HG03039 (cell line): ENCODE data around the gene CNKSR3.

ENCODE experiments used
- ATAC-seq: cut with Tn5 transposase; IDR thresholded peaks from one replicate; pipeline ENCODE4 v1.9.1; 2021; ENCODE audit warnings: mild to moderate bottlenecking, moderate library complexity; ENCODE audit not compliant: unreplicated experiment

CNKSR3 gene

DNA sequence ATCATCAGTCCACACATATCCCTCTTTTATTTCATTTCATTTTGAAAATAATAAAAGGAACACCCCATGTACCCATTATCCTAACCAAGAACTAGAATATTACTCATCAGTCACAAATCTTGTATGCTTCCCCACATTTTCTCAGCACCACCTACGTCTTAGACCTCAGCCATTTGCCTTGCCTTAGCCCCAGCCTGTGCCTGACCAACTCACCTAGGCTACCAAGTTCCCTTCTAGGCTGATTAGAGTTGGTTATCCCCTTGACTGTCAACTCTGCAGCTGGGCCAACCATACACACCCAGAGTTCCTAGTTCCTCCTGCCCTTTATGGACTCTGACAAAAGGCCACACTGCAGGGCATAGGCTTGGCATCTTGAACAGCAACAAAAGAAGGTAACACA, 120.5 kb downstream of the CNKSR3 start:
- ATAC-seq = no peak

DNA sequence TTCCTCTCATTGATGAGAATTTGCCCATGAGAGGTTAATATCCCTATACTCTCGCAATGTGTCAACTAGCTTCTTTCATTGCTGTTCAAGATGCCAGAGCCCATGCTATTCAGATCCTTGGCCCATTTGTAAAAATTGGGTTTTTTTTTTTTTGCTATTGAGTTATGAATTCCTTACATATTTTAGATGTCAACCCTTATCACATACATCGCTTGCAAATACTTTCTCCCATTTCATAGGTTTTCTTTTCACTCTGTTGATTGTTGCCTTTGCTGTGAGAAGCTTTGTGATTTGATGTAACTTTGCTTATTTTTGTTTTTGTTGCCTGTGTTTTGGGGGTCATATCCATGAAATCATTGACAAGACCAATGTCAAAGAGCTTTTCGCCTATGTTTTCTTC, 121.7 kb downstream of the CNKSR3 start:
- ATAC-seq = no peak

DNA sequence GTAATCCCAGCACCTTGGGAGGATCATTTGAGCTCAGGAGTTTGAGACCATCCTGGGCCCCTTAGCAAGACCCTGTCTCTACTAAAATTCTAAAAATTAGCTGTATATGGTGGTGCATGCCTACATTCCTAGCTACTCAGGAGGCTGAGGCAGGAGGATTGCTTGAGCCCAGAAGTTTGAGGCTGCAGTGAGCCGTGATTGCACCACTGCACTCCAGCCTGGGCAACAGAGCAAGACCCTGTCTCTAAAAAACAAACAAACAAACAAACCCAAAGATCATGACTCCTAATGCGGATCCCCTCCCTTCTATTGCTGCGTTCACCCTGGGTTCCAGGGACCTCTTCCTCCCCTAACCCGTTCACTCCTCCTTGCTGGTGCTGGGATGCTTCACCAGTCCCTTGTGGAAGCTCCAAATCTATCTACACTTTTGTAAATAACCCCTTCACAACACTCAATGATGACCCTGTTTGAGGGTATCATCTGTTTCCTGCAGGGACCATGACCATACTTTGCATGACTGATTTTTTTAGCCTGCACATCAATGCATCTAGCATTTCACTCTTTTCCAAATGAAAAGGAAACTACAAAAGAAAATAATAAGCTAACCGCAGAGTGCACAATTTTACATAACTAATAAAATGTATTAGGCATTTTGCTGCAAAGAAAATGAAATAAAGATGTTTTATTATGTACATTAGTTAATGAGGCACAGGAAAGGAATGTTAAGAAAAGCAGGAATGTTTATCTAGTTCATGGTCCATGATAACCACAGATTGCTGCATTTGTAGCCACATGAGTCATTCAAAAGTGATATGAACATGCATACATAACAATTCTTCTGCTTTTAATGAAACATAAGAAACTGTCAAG, 123.4 kb downstream of the CNKSR3 start:
- ATAC-seq = no peak

DNA sequence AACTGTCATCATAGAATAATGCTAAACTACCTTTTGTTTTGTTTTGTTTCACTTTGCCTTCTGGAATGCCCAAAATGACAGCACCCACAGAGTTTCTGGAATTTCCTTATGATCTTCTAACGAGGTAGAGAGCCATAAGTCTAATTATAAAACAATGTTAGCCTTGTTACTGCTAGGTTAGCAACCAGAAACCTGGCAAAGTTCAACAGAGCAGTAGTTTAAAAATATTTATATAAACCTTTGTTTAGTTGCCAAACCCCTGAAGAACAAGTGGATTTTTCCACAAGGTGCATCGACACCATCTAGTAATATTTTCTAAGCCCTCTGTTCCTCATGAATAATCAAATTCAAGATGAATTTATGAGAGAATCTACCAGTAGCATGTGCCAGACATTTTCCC, 126.3 kb downstream of the CNKSR3 start:
- ATAC-seq = no peak

DNA sequence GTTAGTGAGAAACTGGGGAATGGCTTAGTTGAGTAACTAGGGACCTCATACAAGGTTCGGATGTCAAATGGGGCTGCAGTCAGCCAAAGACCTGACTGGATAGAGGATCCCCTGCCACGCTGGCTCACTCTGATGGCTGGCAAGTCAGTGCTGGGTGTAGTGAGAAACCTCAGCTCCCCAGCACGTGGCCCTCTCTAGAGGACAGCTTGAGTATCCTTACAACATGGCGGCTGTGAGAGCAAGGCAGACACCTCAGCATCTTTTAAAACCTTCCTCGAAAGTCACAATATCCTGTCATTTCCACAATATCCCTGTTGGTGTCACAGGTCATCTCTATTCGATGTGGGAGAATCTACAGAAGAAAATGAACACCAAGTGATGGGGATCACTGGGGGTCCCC, 127.2 kb downstream of the CNKSR3 start:
- no peak for ATAC-seq

DNA sequence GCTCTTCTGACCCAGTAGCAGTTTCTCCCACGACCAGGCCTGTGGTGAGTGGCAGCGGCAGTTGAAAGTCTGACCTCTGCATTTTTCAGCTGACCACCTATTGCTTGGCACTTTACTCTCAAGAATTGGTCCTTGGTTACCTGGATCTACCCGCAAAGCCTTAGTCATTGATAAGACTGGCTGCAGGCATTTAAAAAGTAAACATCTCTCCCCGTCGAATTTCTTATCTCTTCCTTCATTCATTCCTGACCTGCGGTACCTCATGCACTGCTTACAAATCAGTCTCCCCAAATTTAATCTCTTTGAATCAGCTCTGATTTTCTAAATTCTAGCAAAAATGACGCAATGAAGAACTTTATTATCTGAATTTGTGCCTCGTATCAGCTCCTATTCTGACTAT, 127.7 kb downstream of the CNKSR3 start:
- ATAC-seq = no peak

DNA sequence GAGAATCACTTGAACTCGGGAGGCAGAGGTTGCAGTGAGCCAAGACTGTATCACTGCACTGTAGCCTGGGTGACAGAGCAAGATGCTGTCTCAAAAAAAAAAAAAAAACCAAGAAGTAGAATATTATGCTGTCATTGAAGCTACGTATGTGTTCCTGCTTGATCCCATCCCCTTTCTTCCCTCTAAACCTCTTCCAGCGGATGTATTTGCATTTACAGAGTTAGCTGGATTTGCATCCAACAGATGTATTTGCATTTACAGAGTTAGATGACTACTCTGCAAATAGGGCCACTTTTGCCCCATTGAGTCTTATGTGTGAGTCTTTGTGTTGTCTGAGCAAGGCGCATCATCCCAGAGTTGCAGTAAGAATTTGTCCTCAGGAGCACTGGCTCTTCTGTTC, 128.9 kb downstream of the CNKSR3 start:
- ATAC-seq = no peak

DNA sequence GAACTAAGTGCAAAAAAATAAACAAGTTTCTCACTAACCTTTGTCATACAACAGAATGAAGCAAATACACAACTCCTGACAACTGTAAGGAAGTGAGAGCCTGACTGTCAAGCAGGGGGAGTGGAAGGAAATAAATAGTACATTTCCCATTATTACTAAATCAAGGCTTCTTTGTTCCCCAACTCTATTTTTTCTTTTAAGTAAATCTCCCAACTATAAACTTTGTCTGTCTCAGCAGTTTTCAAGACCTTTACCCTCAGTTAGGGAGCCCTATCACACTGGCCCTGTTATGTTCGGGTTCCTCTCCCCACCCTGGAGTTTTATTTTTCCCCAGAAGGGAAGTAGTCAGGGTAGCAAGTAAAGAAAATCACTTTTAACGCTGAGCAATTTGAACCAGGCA, 129.7 kb downstream of the CNKSR3 start:
- no peak for ATAC-seq

DNA sequence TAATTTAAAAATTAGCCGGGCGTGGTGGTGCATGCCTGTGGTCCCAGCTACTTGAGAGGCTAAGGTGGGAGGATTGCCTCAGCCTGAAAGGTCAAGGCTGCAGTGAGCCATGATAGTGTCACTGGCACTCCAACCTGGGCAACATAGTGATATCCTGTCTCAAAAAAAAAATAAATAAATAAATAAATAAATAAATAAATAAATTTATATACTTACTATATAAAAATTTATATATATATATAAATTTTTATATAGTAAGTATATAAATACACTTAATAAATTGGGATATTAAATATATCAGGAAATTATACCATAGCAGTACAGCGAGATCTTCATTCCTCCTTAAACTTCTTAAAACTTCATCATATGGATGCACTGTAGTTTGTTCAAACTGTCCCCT, 130.9 kb downstream of the CNKSR3 start:
- no peak for ATAC-seq

DNA sequence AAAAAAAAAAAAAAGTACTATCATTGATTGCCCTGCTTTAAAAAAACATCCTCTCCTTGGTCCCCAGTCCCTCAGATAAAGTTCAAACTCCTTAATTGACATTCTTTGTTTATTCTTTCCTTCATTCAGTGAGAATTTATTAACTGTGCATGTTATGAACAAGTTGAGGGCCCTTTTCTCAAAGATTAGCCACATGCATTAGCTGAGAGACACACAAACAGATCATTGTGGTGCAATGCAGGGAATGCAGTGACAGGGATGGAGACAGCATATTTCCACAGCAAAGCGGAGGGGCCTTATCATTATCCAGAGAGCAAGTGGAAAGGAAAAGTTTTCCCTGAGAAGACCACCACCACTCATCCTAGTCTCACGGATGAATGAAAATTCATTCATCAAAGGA, 132.0 kb downstream of the CNKSR3 start:
- ATAC-seq = no peak

DNA sequence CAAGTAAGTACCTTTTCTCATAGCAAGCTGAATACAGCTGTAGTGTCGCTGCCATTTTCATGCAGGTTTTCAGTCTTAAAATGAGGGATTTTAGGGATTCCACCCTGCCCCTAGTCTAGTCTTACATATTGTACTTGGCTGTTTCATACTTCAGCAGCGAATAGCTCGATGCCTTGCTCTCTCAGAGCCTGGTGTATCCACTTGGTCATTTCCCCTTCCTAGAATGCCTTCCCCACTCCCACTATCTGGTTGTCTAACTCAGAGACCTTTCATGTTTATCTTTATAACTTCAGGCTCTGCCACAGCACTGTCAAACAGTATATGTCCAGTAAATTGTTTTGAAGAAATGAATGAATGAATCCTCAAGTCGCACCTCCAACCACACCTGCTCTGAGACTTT, 132.8 kb downstream of the CNKSR3 start:
- no peak for ATAC-seq

DNA sequence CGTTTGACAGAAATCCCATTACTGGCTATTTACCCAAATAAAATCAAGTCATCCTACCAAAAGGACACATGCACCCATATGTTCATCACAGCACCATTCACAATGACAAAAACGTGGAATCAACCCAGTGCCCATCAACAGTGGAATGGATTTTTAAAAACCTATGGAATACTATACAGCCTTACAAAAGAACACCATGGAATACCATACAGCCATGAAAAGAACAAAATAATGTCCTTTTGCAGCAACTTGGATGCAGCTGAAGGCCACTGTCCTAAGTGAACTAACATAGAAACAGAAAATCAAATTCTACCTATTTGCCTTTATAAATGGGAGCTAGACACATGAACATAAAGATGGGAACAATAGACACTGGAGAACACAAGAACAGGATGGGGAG, 136.5 kb downstream of the CNKSR3 start:
- ATAC-seq = no peak

DNA sequence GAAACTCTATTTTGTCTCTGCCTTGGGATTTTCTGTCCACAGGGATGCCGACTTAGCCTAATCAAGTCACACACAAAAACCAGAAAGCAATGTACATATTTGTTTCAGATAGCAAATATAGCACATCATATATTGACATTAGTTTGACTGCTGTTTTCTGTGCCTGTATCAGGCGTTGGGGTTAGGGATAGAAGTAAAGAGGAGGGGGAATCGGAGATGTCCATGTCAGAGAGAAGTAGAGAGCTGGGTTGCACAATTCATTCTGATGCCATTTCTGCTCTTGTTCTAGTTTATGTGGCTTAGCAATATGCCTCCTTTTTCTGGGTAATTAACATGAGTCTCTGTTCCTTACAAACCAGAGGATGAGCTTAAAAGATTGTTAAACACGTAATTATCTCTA, 139.2 kb downstream of the CNKSR3 start:
- no peak for ATAC-seq

DNA sequence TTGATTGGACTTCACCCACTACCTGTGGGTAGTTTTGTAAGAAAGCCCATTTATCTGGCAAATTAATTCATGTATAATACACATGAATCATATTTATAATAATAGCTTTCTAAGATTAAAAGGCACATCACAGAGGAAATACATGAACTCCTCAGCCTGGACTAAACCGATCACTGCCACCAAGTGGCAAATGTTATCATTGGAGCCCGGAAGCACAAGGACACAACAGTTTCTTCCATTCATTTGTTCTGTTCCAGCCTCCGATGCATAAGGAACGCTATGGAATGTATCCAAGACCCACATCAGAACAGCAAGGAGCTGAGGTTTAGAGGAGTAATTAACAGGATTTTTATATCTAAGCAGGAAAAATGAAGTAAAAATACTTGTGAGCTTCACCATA, 139.9 kb downstream of the CNKSR3 start:
- ATAC-seq = peak; percentile 70

DNA sequence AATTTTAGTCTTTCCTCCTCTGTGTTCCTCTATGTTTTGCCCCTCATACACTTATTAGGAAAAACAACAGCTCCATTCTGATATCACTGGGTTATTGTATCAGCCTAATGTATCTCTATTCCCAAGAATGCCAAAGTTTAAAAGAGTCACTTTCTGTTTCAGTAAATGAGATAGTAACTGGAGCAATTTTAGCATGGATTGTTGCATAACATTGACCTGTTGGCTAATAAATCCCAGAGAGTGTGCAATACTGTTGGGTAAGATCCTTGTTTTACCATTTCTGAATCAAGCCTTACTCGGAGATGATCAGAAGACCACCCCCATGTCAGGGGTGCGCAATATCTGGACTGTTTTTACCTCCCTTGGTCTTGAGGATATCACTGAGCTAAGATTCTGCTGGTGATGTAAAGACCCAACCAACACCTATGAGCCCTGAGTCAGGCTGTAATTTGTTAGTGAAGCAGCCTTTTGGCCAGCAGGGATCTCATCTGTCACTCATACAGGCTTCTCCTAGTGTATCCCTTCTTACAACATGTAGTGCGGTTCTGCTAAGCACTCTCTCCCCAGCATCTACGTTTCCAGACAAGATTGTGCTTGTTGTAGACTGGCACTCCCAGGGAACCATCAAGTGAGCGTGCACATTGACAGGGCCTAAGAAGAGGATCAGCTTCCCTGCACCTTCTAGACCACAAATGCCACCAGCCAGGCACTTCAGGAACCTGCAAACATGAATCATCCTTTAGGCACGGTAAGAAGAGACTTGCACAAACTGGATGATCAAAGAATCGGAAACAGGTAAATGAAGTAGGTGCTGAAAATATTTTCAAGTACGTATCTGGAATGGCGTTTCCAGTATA, 142.4 kb downstream of the CNKSR3 start:
- no peak for ATAC-seq

DNA sequence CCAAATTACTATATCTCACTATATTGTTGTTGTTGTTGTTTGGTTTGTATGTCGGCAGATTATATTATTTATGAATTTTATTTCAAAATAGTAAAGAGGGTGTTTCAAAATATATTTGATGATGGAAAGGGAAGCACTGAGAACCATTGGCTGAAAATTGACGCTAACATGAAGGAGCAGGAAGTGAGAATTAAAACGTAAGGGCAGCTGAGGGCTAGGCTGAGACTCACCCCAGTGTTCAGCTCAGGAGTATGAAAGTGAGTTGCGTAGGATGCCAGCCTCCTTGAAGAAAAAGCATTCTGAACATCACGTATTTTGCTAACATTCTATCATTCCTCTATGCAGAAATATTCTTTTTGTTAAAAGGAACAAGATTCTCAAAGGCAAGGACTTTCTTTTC, 143.1 kb downstream of the CNKSR3 start:
- no peak for ATAC-seq

DNA sequence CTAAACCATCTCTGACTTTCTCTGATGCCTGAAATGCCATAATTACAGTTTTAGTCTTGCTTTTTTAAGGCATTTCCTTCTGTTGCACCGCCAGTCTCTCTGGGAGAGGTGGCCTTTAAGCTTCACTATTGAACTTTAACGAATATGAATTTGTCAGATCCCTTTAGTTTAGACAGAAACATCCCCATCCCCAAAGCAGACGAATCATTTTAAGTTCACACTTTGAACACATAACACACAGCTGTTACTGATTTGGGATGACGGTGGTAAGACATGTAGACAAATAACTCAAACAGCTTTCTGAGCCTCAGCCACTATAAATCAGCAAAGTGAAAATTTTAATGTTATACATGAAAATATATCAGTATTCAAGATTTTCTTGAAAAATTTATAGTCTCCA, 146.7 kb downstream of the CNKSR3 start:
- no peak for ATAC-seq

DNA sequence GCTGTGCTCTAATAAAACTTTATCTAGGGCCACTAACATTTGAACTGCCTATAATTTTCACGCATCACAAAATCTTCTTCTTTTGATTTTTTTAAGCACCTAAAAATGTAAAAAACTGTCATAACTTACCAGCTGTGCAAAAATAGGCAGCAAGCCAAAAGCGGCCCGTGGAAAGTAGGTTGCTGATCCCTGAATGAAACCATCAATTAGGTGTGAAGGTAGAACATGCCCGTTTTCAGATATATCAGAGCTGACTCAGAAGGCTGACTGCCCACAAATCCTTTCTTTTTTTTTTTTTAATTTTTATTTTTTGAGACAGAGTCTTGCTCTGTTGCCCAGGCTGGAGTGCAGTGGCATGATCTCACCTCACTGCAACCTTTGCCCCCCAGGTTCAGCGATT, 149.0 kb downstream of the CNKSR3 start:
- ATAC-seq = no peak

DNA sequence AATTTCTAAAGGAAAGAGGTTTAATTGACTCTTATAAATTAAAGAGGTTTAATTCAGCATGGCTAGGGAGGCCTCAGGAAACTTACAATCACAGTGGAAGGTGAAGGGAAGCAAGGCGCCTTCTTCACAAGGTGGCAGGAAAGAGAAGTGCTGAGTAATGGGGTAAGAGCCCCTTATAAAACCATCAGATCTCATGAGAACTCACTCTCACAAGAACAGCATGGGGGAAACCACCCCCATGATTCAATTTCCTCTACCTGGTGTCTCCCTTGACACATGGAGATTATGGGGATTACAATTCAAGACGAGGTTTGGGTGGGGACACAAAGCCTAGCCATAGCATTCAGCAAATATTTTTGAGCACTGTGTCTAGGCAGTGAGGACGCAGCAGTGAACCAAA, 150.0 kb downstream of the CNKSR3 start:
- ATAC-seq = no peak

DNA sequence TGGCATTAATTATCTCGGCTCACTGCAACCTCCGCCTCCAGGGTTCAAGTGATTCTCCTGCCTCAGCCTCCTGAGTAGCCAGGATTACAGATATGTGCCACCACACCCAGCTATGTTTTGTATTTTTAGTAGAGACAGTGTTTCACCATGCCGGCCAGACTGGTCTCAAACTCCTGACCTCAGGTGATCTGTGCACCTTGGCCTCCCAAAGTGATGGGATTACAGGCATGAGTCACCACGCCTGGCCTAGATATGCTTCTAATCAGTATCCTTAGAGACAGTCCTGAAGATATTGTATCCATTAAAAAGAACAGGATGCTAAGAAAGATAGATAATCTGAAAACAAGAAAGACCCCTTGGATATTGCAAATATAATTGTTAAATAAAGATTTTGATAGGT, 150.8 kb downstream of the CNKSR3 start:
- no peak for ATAC-seq

DNA sequence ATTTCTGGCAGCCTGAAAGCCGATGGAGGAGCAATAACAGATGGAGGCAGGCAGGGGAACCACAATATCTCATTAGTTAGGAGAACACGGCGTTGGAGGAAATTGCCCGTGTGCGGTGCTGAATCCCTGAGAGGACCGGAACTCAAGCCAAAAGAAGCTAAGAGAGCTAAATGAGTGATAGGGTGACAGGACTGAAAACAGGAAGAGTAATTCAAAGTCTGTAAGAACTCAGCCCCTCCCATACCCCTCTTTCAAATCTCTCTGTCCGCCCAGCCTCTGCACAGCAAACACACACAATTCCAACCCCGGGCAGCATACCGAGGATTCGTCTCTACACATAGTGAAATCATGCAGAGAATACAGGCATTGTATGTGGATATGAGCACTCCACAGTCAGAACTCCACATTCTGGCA, 151.3 kb downstream of the CNKSR3 start:
- no peak for ATAC-seq

DNA sequence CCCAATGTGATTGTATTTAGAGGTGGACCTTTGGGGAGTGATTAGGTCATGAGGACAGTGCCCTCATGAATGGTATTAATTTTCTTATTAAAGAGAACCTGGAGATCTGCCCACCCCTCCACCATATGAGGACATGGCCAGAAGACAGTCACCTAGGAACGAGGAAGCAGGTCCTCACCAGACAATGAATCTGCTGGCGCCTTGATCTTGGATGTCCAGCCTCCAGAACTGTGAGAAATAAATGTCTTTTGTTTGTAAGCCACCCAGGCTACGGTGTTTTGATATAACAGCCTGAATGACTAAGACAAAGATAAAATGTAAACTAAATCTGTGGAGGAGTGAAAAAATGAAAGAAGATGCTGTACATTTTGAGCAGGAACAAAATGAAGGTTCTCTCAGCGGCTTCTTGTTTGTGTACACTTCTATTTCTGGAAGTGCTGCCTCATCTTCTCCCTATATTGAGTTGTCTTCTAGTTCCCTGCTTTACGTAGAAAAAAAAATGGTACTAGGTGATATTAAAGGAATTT, 152.4 kb downstream of the CNKSR3 start:
- ATAC-seq = no peak
